Transverse colon (tissue), 4 donors: ENCODE measurements around the gene ZDHHC22. TPM values are rescaled to one million over a fixed set of nuclear protein-coding genes. Genes with fewer than 3 reads are reported as not detected.

ENCODE experiments used
- DNase-seq: peaks from one replicate; pipeline ENCODE4 v3.0.0-alpha.2; 2019
- H3K27ac ChIP-seq, 4 donors: fragments of 200-600 bp; sonication (generic); 2 replicates each; pipeline ENCODE4 v1.5.1; 2016 to 2018; ENCODE audit warnings: inconsistent platforms in 4 of 4
- H3K27me3 ChIP-seq: fragments of 200-600 bp; sonication (generic); 2 replicates; pipeline ENCODE4 v1.5.1; 2017; ENCODE audit warnings: inconsistent platforms
- H3K36me3 ChIP-seq, 4 donors: fragments of 200-600 bp; sonication (generic); 2 replicates each; pipeline ENCODE4 v1.5.1; 2017 to 2019; ENCODE audit warnings: inconsistent platforms in 4 of 4
- H3K4me1 ChIP-seq, 4 donors: fragments of 200-600 bp; sonication (generic); 2 replicates each; pipeline ENCODE4 v1.5.1; 2017 to 2020; ENCODE audit warnings: inconsistent platforms in 4 of 4
- H3K4me3 ChIP-seq, 4 donors: fragments of 200-600 bp; sonication (generic); 1 replicate in 1 of 4; 2 replicates in 3 of 4; pipeline versions ENCODE4 v1.5.1 to v1.6.1; 2017 to 2019; ENCODE audit warnings: inconsistent platforms in 4 of 4
- H3K9me3 ChIP-seq, 2 donors: fragments of 200-600 bp; sonication (generic); 2 replicates each; pipeline ENCODE4 v1.5.1; 2017 to 2019; ENCODE audit warnings: inconsistent platforms in 2 of 2
- CTCF ChIP-seq, 5 experiments: fragments of 200-600 bp in 3 of 5; fragments of 450-650 bp in 2 of 5; sonication (generic) in 3 of 5; IDR thresholded peaks; 1 replicate in 2 of 5; 2 replicates in 3 of 5; pipeline ENCODE4 v1.5.1; 2016 to 2017; ENCODE audit warnings: antibody characterized with exemption in 5 of 5, inconsistent platforms in 3 of 5, mild to moderate bottlenecking in 2 of 5, moderate library complexity in 1 of 5
- EP300 ChIP-seq: sonication (generic); formaldehyde crosslinking; IDR thresholded peaks from one replicate; pipeline ENCODE4 v1.6.1; 2017; ENCODE audit warnings: antibody characterized with exemption, low read depth
- POLR2A ChIP-seq: fragments of 450-650 bp; IDR thresholded peaks from one replicate; pipeline ENCODE4 v1.6.1; 2016; ENCODE audit warnings: antibody characterized with exemption, mild to moderate bottlenecking, moderate library complexity
- POLR2AphosphoS5 ChIP-seq, 3 donors: sonication (generic); formaldehyde crosslinking; IDR thresholded peaks; one replicate each; pipeline ENCODE4 v1.6.1; 2016; ENCODE audit warnings: antibody characterized with exemption in 3 of 3
- WGBS, 2 donors: methylation state at CpG; one replicate each; pipeline ENCODE4 v1.1.5; 2018; ENCODE audit warnings: low coverage in 1 of 2; 5-methylcytosine and 5-hydroxymethylcytosine counted together
- in situ Hi-C, 4 donors: fragments of 200-750 bp; cut with MboI; loops; one replicate each; pipeline versions ENCODE4 v1.15.0 to v1.15.1; 2017; ENCODE audit warnings: low sequenced_read_pairs in 3 of 4, low pct_ligation_motif_present in 1 of 4, low pct_unique_long_range_greater_than_20kb in 1 of 4
- intact Hi-C: fragments of 100-400 bp; cut with DNase I; formaldehyde crosslinking; loops from one replicate; pipeline ENCODE4 v1.15.1; 2023; ENCODE audit warnings: low total_unique reads
- total RNA-seq, 4 donors: library from RNA; depleted of rRNA; stranded (reverse); fragments of >200 nt; gene quantifications; one replicate each; pipeline ENCODE4 v1.1.0, GENCODE V29; 2016

ZDHHC22 gene
- total RNA-seq, 4 donors from 2014 or later, result 0.14 TPM; not detected in 3

GRCh38 chr14:77082356-77082755 lies 59.2 kb downstream of the ZDHHC22 start:
- H3K4me1 ChIP-seq, result peaks cover 0 to 4% (median 0%) of the 10 kb centered on the region in 4 donors
- no peak overlapping the region for H3K27ac ChIP-seq
- intact Hi-C loops (no loop called here), in situ Hi-C loops (no loop called here)
- 84 to 100% methylated on average over 3 of the region's 3 CpGs for WGBS, 2 donors
- no peak overlapping the region for H3K4me3 ChIP-seq
- no peaks in the 10 kb centered on the region for H3K36me3 ChIP-seq
- no peaks in the 10 kb centered on the region for H3K27me3 ChIP-seq
- TF ChIP-seq CTCF (IDR thresholded peaks at IDR 0.05) (no peak), EP300 (no peak), POLR2AphosphoS5 (IDR thresholded peaks at IDR 0.05) (no peak), POLR2A (no peak)
- H3K9me3 ChIP-seq, result no peaks in the 10 kb centered on the region
- no peak for DNase-seq

Other genes starting within 250 kb of the ZDHHC22 start
- gene IRF2BPL, start 113.1 kb downstream of the ZDHHC22 start, total RNA-seq, result 10 to 100 TPM; 21.0 to 53.5 (median 32.5) TPM
- gene CIPC, start 43.5 kb downstream of the ZDHHC22 start, total RNA-seq, result 10 to 100 TPM; 30.8 to 97.1 (median 67.8) TPM
- gene TMEM63C, start 40.0 kb upstream of the ZDHHC22 start, total RNA-seq, result 10 to 100 TPM; 20.1 to 60.2 (median 33.9) TPM
- 1 to 10 TPM in 1 of 4 donors, under 1 TPM in 1, not detected in 2; 0.64 to 1.4 TPM for gene NGB, start 129.4 kb upstream of the ZDHHC22 start, total RNA-seq
- gene POMT2, start 179.1 kb upstream of the ZDHHC22 start, total RNA-seq, result 10 to 100 TPM; 12.0 to 77.4 (median 24.9) TPM
- 10 to 100 TPM in 3 of 4 donors, 1 to 10 TPM in 1; 1.5 to 40.7 (median 19.7) TPM for gene GSTZ1, start 179.2 kb upstream of the ZDHHC22 start, total RNA-seq
- 1 to 10 TPM; 4.9 to 9.2 (median 6.2) TPM for gene TMED8, start 235.3 kb upstream of the ZDHHC22 start, total RNA-seq
- gene SAMD15, start 235.6 kb upstream of the ZDHHC22 start, total RNA-seq, result under 1 TPM in 2 of 4 donors, not detected in 2; 0.16 to 0.41 TPM